Testis (tissue), 2 donors: Measurements from ENCODE around the gene GABRA1.

Source experiments
- CTCF ChIP-seq, 3 experiments: fragments of 450-650 bp in 2 of 3; fragments of 200-600 bp in 1 of 3; sonication (generic) in 1 of 3; IDR thresholded peaks; one replicate each; pipeline ENCODE4 v1.5.1; 2016 to 2019; ENCODE audit warnings: antibody characterized with exemption in 3 of 3, mild to moderate bottlenecking in 2 of 3, moderate library complexity in 1 of 3
- POLR2A ChIP-seq: fragments of 450-650 bp; IDR thresholded peaks from one replicate; pipeline ENCODE4 v1.6.1; 2017; ENCODE audit warnings: antibody characterized with exemption, mild to moderate bottlenecking, moderate library complexity

- TF ChIP-seq CTCF (IDR thresholded peaks at IDR 0.05) (no peak), POLR2A (no peak)
These were observed 99.0 kb downstream of the GABRA1 start for GRCh38 chr5:161946911-161947310.
